ENCODE results near the gene IL17REL.

IL17REL gene

GRCh38 chr22:49955581-49956417 is 56.8 kb downstream of the IL17REL start:
- no peak for TF ChIP-seq TAF1 (IDR thresholded peaks at IDR 0.05; ENCODE audit: borderline replicate concordance, insufficient read depth, low read length)
- TF ChIP-seq POLR2AphosphoS5 (IDR thresholded peaks at IDR 0.05; ENCODE audit: low read depth, low read length): no peak
- TF ChIP-seq SIN3A (IDR thresholded peaks at IDR 0.05; ENCODE audit: borderline replicate concordance, insufficient read depth, low read length): no peak
- TF ChIP-seq, protein P1, sequence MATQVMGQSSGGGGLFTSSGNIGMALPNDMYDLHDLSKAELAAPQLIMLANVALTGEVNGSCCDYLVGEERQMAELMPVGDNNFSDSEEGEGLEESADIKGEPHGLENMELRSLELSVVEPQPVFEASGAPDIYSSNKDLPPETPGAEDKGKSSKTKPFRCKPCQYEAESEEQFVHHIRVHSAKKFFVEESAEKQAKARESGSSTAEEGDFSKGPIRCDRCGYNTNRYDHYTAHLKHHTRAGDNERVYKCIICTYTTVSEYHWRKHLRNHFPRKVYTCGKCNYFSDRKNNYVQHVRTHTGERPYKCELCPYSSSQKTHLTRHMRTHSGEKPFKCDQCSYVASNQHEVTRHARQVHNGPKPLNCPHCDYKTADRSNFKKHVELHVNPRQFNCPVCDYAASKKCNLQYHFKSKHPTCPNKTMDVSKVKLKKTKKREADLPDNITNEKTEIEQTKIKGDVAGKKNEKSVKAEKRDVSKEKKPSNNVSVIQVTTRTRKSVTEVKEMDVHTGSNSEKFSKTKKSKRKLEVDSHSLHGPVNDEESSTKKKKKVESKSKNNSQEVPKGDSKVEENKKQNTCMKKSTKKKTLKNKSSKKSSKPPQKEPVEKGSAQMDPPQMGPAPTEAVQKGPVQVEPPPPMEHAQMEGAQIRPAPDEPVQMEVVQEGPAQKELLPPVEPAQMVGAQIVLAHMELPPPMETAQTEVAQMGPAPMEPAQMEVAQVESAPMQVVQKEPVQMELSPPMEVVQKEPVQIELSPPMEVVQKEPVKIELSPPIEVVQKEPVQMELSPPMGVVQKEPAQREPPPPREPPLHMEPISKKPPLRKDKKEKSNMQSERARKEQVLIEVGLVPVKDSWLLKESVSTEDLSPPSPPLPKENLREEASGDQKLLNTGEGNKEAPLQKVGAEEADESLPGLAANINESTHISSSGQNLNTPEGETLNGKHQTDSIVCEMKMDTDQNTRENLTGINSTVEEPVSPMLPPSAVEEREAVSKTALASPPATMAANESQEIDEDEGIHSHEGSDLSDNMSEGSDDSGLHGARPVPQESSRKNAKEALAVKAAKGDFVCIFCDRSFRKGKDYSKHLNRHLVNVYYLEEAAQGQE (IDR thresholded peaks at IDR 0.05; ENCODE audit: insufficient read depth in 1 of 2, low read depth in 2 of 2, low read length in 2 of 2): no peak
- no peak for TF ChIP-seq FOXP2 (optimal IDR thresholded peaks at IDR 0.05; ENCODE audit: borderline replicate concordance, extremely low read depth, extremely low read length, insufficient read depth)

GRCh38 chr22:49954991-49955580 is 57.5 kb downstream of the IL17REL start:
- TF ChIP-seq SIN3A (IDR thresholded peaks at IDR 0.05; ENCODE audit: borderline replicate concordance, insufficient read depth, low read length) (no peak), FOXP2 (optimal IDR thresholded peaks at IDR 0.05; ENCODE audit: borderline replicate concordance, extremely low read depth, extremely low read length, insufficient read depth) (no peak)

DNA sequence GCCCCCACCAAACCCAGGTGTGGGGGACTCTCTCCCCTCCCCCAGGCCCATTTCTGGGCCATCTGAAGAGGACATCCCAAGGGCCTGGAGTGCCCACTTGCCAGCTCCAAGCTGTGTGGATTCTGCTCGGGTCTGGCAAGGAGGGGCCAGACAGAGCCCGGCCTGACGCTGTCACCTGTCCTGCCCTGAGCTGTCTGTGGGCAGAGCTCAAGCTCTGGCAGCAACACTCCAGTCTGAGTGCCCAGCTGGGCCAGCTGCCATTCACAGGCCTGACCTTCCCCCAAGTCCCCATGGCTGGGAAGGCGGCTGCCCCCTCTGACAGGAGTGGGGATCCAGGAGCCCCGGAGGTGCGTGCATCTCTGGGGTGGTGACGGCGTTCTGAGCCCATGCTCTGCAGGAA is 58.2 kb downstream of the IL17REL start:
- TF ChIP-seq TAF1 (IDR thresholded peaks at IDR 0.05; ENCODE audit: borderline replicate concordance, insufficient read depth, low read length) (no peak), FOXP2 (optimal IDR thresholded peaks at IDR 0.05; ENCODE audit: borderline replicate concordance, extremely low read depth, extremely low read length, insufficient read depth) (no peak), SIN3A (IDR thresholded peaks at IDR 0.05; ENCODE audit: borderline replicate concordance, insufficient read depth, low read length) (no peak)

GRCh38 chr22:49953680-49954344 is 58.8 kb downstream of the IL17REL start:
- TF ChIP-seq TAF1 (IDR thresholded peaks at IDR 0.05; ENCODE audit: borderline replicate concordance, insufficient read depth, low read length) (no peak), POLR2AphosphoS5 (IDR thresholded peaks at IDR 0.05; ENCODE audit: low read depth, low read length) (no peak), SIN3A (IDR thresholded peaks at IDR 0.05; ENCODE audit: borderline replicate concordance, insufficient read depth, low read length) (no peak), FOXP2 (optimal IDR thresholded peaks at IDR 0.05; ENCODE audit: borderline replicate concordance, extremely low read depth, extremely low read length, insufficient read depth) (no peak)
- TF ChIP-seq, protein P1 (IDR thresholded peaks at IDR 0.05; ENCODE audit: insufficient read depth in 1 of 2, low read depth in 2 of 2, low read length in 2 of 2): no peak

- no peak for TF ChIP-seq FOXP2 (optimal IDR thresholded peaks at IDR 0.05; ENCODE audit: borderline replicate concordance, extremely low read depth, extremely low read length, insufficient read depth)
- no peak for TF ChIP-seq POLR2AphosphoS5 (IDR thresholded peaks at IDR 0.05; ENCODE audit: low read depth, low read length)
- TF ChIP-seq, protein P1 (IDR thresholded peaks at IDR 0.05; ENCODE audit: insufficient read depth in 1 of 2, low read depth in 2 of 2, low read length in 2 of 2): no peak
- TF ChIP-seq SIN3A (IDR thresholded peaks at IDR 0.05; ENCODE audit: borderline replicate concordance, insufficient read depth, low read length): no peak
- TF ChIP-seq TAF1 (IDR thresholded peaks at IDR 0.05; ENCODE audit: borderline replicate concordance, insufficient read depth, low read length): no peak
Measured at GRCh38 chr22:49953027-49953679, 59.4 kb downstream of the IL17REL start.

All from PFSK-1 (cell line).